Left ventricle myocardium inferior (tissue), 1 donor: ENCODE data around the gene PLEKHG3. TPM values are rescaled to one million over a fixed set of nuclear protein-coding genes. Genes with fewer than 3 reads are reported as not detected.

ENCODE experiments used
- DNase-seq: peaks from one replicate; pipeline ENCODE4 v3.0.0-alpha.2; 2020
- H3K27ac ChIP-seq: fragments of 200-600 bp; replicated peaks from 2 replicates; pipeline ENCODE4 v1.8.0; 2021
- H3K27me3 ChIP-seq: fragments of 200-600 bp; 2 replicates; pipeline ENCODE4 v1.8.0; 2021; ENCODE audit warnings: low read depth
- H3K36me3 ChIP-seq: fragments of 200-600 bp; 2 replicates; pipeline ENCODE4 v1.8.0; 2021
- H3K4me1 ChIP-seq: fragments of 200-600 bp; 2 replicates; pipeline ENCODE4 v1.8.0; 2021
- H3K4me3 ChIP-seq: fragments of 200-600 bp; 2 replicates; pipeline ENCODE4 v1.8.0; 2021; ENCODE audit warnings: mild to moderate bottlenecking, moderate library complexity
- H3K9me3 ChIP-seq: fragments of 200-600 bp; replicated peaks from 2 replicates; pipeline ENCODE4 v1.8.0; 2021
- CTCF ChIP-seq: fragments of 200-600 bp; IDR thresholded peaks from 2 replicates; pipeline ENCODE4 v1.8.0; 2021; ENCODE audit warnings: antibody characterized with exemption, mild to moderate bottlenecking, borderline replicate concordance
- intact Hi-C: fragments of 100-400 bp; cut with micrococcal nuclease; formaldehyde crosslinking; loops from one replicate; pipeline ENCODE4 v1.11.0; 2022
- total RNA-seq: library from RNA; stranded (reverse); fragmentation: NEBNext Ultra II Directional; extraction: Animal tissue kit (Norgen Biotek cat#: 25700); gene quantifications from one replicate; pipeline ENCODE4 v1.2.1, GENCODE V29; 2021
- donor health status: DM: no; HTN: yes; CAD: no; lungs with severe emphysema.

Gene PLEKHG3
- total RNA-seq, 1 donor from 2014 or later: 16.5 TPM

DNA sequence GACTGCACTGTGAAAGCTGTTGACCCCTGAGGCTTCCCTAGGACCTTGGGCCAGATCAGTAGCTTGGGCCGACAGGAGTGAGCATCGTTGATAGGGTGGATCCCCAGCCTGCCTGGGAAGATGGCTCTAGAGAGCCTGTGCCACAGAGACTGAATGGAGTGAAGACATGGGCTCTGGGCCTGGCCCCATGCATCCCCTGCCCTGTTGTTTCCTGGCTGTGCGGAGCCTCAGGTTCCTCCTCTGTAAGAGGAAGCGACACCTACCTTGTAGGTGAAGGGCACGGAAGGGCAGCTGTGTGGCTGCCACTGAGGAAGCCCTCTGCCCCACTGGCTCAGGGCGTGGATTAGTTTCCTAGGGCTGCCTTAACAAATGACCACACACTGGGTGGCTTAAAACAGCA, 23.9 kb downstream of the PLEKHG3 start:
- DNase-seq: peak; percentile 13
- Histone ChIP-seq H3K27ac (peak overlapping the region; percentile 65), H3K27me3 (no peaks in the 10 kb centered on the region), H3K4me3 (no peak overlapping the region), H3K4me1 (peaks cover 63% of the 10 kb centered on the region), H3K9me3 (no peaks in the 10 kb centered on the region), H3K36me3 (peaks cover 44% of the 10 kb centered on the region)
- TF ChIP-seq CTCF: no peak
- intact Hi-C loops: no loop called here

DNA sequence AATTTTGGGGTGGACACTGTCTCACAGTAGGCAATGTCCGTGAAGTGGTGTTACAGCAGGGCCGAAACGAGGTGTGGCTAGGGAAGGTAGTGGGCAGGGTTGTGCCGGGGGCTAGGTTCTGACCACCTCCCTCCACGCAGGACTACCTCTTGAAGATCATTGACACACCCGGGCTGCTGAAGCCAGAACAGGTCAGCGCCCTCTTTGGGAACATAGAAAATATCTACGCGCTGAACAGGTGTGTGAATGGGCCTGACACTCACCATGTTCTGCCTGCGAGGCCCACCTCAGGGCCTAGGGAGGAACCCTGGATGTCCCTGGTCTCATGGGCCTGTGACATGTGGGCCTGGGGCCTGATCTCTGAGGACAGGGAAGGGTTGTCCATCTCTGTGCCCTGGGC, 24.6 kb downstream of the PLEKHG3 start:
- Histone ChIP-seq H3K9me3 (no peaks in the 10 kb centered on the region), H3K27me3 (no peaks in the 10 kb centered on the region), H3K27ac (peak overlapping the region; percentile 65), H3K36me3 (peaks cover 52% of the 10 kb centered on the region), H3K4me1 (peaks cover 57% of the 10 kb centered on the region), H3K4me3 (no peak overlapping the region)
- intact Hi-C loops: no loop called here
- no peak for TF ChIP-seq CTCF
- no peak for DNase-seq

- H3K36me3 ChIP-seq: peaks cover 53% of the 10 kb centered on the region
- H3K27ac ChIP-seq: peak overlapping the region; percentile 65
- peaks cover 50% of the 10 kb centered on the region for H3K4me1 ChIP-seq
Observed at GRCh38 chr14:64729386-64730060, 25.3 kb downstream of the PLEKHG3 start.

DNA sequence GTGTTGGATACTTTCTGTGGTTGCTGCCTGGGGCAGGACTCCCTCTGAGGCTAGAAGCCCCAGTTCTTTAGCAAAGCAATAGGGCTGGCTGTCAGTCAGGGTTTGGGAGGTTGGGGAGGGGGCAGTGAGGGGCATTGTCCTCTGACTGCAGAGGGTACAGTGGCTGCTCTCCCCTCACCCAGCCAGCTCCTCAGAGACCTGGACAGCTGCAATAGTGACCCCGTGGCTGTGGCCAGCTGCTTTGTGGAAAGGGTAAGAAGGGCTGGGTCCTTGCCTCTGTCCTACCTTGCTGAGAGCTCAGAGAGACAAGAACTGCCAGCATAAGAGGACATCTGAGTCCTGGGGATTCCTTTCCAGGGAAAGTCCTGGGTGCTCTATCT, 25.8 kb downstream of the PLEKHG3 start:
- Histone ChIP-seq H3K9me3 (no peaks in the 10 kb centered on the region), H3K36me3 (peaks cover 53% of the 10 kb centered on the region), H3K4me1 (peaks cover 48% of the 10 kb centered on the region), H3K27me3 (no peaks in the 10 kb centered on the region), H3K27ac (peak overlapping the region; percentile 65), H3K4me3 (peak overlapping the region; percentile 11)
- intact Hi-C loops: no loop called here
- no peak for TF ChIP-seq CTCF
- peak; percentile 8 for DNase-seq

More at GRCh38 chr14:64729386-64730060, 25.3 kb downstream of the PLEKHG3 start:
- Histone ChIP-seq H3K9me3 (no peaks in the 10 kb centered on the region), H3K4me3 (peak overlapping the region; percentile 11), H3K27me3 (no peaks in the 10 kb centered on the region)
- no peak for TF ChIP-seq CTCF
- intact Hi-C loops: no loop called here
- peak; percentile 61 for DNase-seq

GRCh38 chr14:64730681-64731080, 26.5 kb downstream of the PLEKHG3 start:
- TF ChIP-seq CTCF: no peak
- Histone ChIP-seq H3K9me3 (no peaks in the 10 kb centered on the region), H3K27ac (peak overlapping the region; percentile 65), H3K4me1 (peaks cover 45% of the 10 kb centered on the region), H3K27me3 (no peaks in the 10 kb centered on the region), H3K36me3 (peaks cover 53% of the 10 kb centered on the region), H3K4me3 (no peak overlapping the region)
- peak; percentile 12 for DNase-seq
- intact Hi-C loops: no loop called here
